HCT116 (cell line): Measurements from ENCODE around the gene TTL. TPM values are rescaled to one million over a fixed set of nuclear protein-coding genes. Genes with fewer than 3 reads are reported as not detected.

Source experiments
- ATAC-seq: fragments of 200-7000 bp; cut with Tn5 transposase; 2 replicates; pipeline ENCODE4 v1.9.1; 2020; ENCODE audit warnings: mild to moderate bottlenecking, moderate library complexity
- BruUV-seq: library from RNA; stranded (reverse); fragments of 400-500 nt; replicated peaks from 2 replicates; lab custom pipeline; 2021; lab: Mats Ljungman, UMichigan
- CTCF ChIA-PET: fragments of 300-600 bp; sonication (Branson Sonifier 250); formaldehyde crosslinking; loops from one replicate; lab custom pipeline; 2021; ENCODE audit warnings: antibody characterized with exemption; lab: Charles Lee
- POLR2A ChIA-PET: fragments of 300-600, 350-600 bp; sonication (Branson Sonifier 250); formaldehyde crosslinking; loops from one replicate; lab custom pipeline; 2021; ENCODE audit warnings: antibody characterized with exemption; lab: Charles Lee
- RAD21 ChIA-PET, 2 experiments: fragments of 300-600 bp; sonication (Branson Sonifier 250); formaldehyde crosslinking; loops; one replicate each; lab custom pipeline; 2023; ENCODE audit warnings: low total read pairs in 2 of 2; ENCODE audit not compliant: uncharacterized antibody in 2 of 2, unreplicated experiment in 2 of 2, low non-redundant PET in 1 of 2; lab: Charles Lee
- DNase-seq: peaks from one replicate; pipeline ENCODE4 v3.0.0-alpha.2; 2010; ENCODE audit warnings: low read depth, low spot score
- H2AFZ ChIP-seq: fragments of 200-600 bp; shearing (Covaris generic), sonication (generic); 2 replicates; pipeline ENCODE4 v1.6.1; 2017; ENCODE audit warnings: low read depth, mixed run types, mixed read lengths, antibody characterized with exemption, low read length; ENCODE audit not compliant: poor library complexity, severe bottlenecking
- H3K27ac ChIP-seq: 2 replicates; pipeline ENCODE4 v1.5.1; 2012; ENCODE audit warnings: low read depth, low read length
- H3K27me3 ChIP-seq: fragments of 200-600 bp; sonication (generic); 2 replicates; pipeline ENCODE4 v1.6.1; 2016; ENCODE audit warnings: mixed run types, low read length, mixed read lengths; ENCODE audit not compliant: insufficient read depth
- H3K36me3 ChIP-seq, 2 experiments: fragments of 200-500 bp in 1 of 2; fragments of 200-600 bp in 1 of 2; sonication (Bioruptor generic) in 1 of 2; sonication (generic) in 1 of 2; 2 replicates each; pipeline versions ENCODE4 v1.5.1 to v1.6.1; 2014 to 2016; ENCODE audit warnings: low read length in 2 of 2, inconsistent platforms in 1 of 2, mixed read lengths in 1 of 2, mixed run types in 1 of 2; ENCODE audit not compliant: insufficient read depth in 2 of 2, control insufficient read depth in 1 of 2
- H3K4me1 ChIP-seq, 2 experiments: fragments of 200-600 bp in 1 of 2; sonication (generic) in 1 of 2; 2 replicates each; pipeline versions ENCODE4 v1.5.1 to v1.6.1; 2012 to 2017; ENCODE audit warnings: low read length in 2 of 2, inconsistent platforms in 1 of 2, mild to moderate bottlenecking in 1 of 2, mixed read lengths in 1 of 2, mixed run types in 1 of 2, moderate library complexity in 1 of 2; ENCODE audit not compliant: insufficient read depth in 2 of 2, control insufficient read depth in 1 of 2
- H3K4me2 ChIP-seq: fragments of 200-600 bp; sonication (generic); 2 replicates; pipeline ENCODE4 v1.6.1; 2017; ENCODE audit warnings: mixed run types, low read length, mixed read lengths
- H3K4me3 ChIP-seq, 2 experiments: fragments of 200-600 bp in 1 of 2; sonication (generic) in 1 of 2; replicated peaks in 1 of 2; 2 replicates each; pipeline ENCODE4 v1.5.1; 2011 to 2016; ENCODE audit warnings: low read length in 2 of 2, control low read depth in 1 of 2, low read depth in 1 of 2, mild to moderate bottlenecking in 1 of 2, mixed read lengths in 1 of 2, mixed run types in 1 of 2
- H3K79me2 ChIP-seq: fragments of 200-600 bp; sonication (generic); 2 replicates; pipeline ENCODE4 v1.6.1; 2017; ENCODE audit warnings: mild to moderate bottlenecking, mixed run types, low read length, moderate library complexity, mixed read lengths; ENCODE audit not compliant: insufficient read depth
- H3K9ac ChIP-seq: fragments of 200-600 bp; sonication (generic); 2 replicates; pipeline ENCODE4 v1.6.1; 2016; ENCODE audit warnings: low read length, mixed read lengths
- H3K9me2 ChIP-seq: fragments of 200-600 bp; sonication (generic), shearing (Covaris generic); 2 replicates; pipeline ENCODE4 v1.6.1; 2017; ENCODE audit warnings: mixed run types, mild to moderate bottlenecking, moderate library complexity; ENCODE audit not compliant: insufficient read depth
- H3K9me3 ChIP-seq, 2 experiments: fragments of 200-500 bp in 1 of 2; fragments of 200-600 bp in 1 of 2; sonication (Bioruptor generic) in 1 of 2; sonication (generic) in 1 of 2; 2 replicates each; pipeline ENCODE4 v1.6.1; 2014 to 2017; ENCODE audit warnings: low read length in 2 of 2, mixed read lengths in 2 of 2, inconsistent platforms in 1 of 2, low read depth in 1 of 2, mild to moderate bottlenecking in 1 of 2, mixed run types in 1 of 2, moderate library complexity in 1 of 2; ENCODE audit not compliant: control insufficient read depth in 1 of 2, insufficient read depth in 1 of 2
- H4K20me1 ChIP-seq: fragments of 200-600 bp; sonication (generic), shearing (Covaris generic); 2 replicates; pipeline ENCODE4 v1.6.1; 2017; ENCODE audit warnings: mixed run types, mild to moderate bottlenecking, moderate library complexity; ENCODE audit not compliant: insufficient read depth
- CEBPB ChIP-seq: IDR thresholded peaks from 2 replicates; pipeline ENCODE4 v1.6.1; 2012; ENCODE audit warnings: low read depth
- EGR1 ChIP-seq: IDR thresholded peaks from 2 replicates; pipeline ENCODE4 v1.6.1; 2012; ENCODE audit warnings: low read depth
- ELF1 ChIP-seq: IDR thresholded peaks from 2 replicates; pipeline ENCODE4 v1.6.1; 2012; ENCODE audit warnings: low read depth, borderline replicate concordance
- EZH2 ChIP-seq: fragments of 200-600 bp; sonication (generic); IDR thresholded peaks from 2 replicates; pipeline ENCODE4 v1.6.1; 2017; ENCODE audit warnings: antibody characterized with exemption, mixed run types
- FOSL1 ChIP-seq: IDR thresholded peaks from 2 replicates; pipeline ENCODE4 v1.6.1; 2012; ENCODE audit warnings: low read depth
- JUND ChIP-seq: IDR thresholded peaks from 2 replicates; pipeline ENCODE4 v1.6.1; 2012
- POLR2AphosphoS5 ChIP-seq: IDR thresholded peaks from 2 replicates; pipeline ENCODE4 v1.6.1; 2011; ENCODE audit warnings: mild to moderate bottlenecking, low read depth, low read length, moderate library complexity
- SRF ChIP-seq: IDR thresholded peaks from 2 replicates; pipeline ENCODE4 v1.6.1; 2012; ENCODE audit warnings: low read depth
- ZFX ChIP-seq: fragments of 450-650 bp; IDR thresholded peaks from 2 replicates; pipeline ENCODE4 v1.6.1; 2017
- intact Hi-C: fragments of 100-400 bp; cut with micrococcal nuclease; formaldehyde crosslinking; loops from 2 replicates; pipeline ENCODE4 v1.10.0; 2022
- total RNA-seq: library from RNA; stranded (reverse); gene quantifications from one replicate; pipeline ENCODE4 v1.2.1, GENCODE V29; 2021; ENCODE audit not compliant: unreplicated experiment
- TF ChIP-seq, protein P1 (sequence below): IDR thresholded peaks from 2 replicates; pipeline ENCODE4 v1.6.1; 2012
- TF ChIP-seq, protein P2 (sequence below): IDR thresholded peaks from 2 replicates; pipeline ENCODE4 v1.6.1; 2011; ENCODE audit warnings: mild to moderate bottlenecking, low read length, moderate library complexity; ENCODE audit not compliant: insufficient replicate concordance; ENCODE audit errors: extremely low read depth
- TF ChIP-seq, protein P3 (sequence below): IDR thresholded peaks from 2 replicates; pipeline ENCODE4 v1.6.1; 2012
- TF ChIP-seq, protein P4 (sequence below), 3 experiments: fragments of 200-600 bp in 1 of 3; sonication (generic) in 1 of 3; IDR thresholded peaks in 2 of 3; conservative IDR thresholded peaks in 1 of 3; 2 replicates each; pipeline ENCODE4 v1.5.1; 2012 to 2017; ENCODE audit warnings: low read depth in 2 of 3, low read length in 2 of 3, antibody characterized with exemption in 1 of 3, borderline replicate concordance in 1 of 3, control low read depth in 1 of 3, mild to moderate bottlenecking in 1 of 3, mixed read lengths in 1 of 3, mixed run types in 1 of 3, moderate library complexity in 1 of 3; ENCODE audit not compliant: insufficient read depth in 1 of 3

TTL gene
- total RNA-seq, 1 experiment from 2014 or later: 58.7 TPM

DNA sequence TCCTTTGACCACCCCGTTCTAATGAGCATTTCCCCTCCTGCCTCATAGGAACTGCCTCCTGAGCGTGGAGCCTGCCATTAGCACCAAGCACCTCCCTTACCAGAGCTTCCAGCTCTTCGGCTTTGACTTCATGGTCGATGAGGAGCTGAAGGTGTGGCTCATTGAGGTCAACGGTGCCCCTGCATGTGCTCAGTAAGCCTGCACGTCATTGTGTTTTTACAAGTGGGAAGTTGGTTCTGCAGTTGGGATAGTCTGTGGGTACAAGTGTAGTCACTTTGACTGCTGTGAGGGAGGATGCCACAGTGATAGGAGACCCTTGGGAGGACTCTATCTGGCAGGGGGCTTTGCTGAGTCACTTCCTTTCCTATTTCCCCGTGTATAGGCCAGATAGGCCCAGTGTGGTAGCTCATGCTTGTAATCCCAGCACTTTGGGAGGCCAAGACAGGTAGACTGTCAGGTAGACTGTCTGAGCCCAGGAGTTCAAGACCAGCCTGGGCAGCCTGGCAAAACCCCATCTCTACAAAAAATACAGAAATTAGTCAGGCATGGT is 38.4 kb downstream of the TTL start:
- Histone ChIP-seq H4K20me1 (no peaks in the 10 kb centered on the region), H3K27me3 (no peaks in the 10 kb centered on the region), H2AFZ (no peak overlapping the region), H3K27ac (no peak overlapping the region), H3K79me2 (no peaks in the 10 kb centered on the region), H3K9ac (no peak overlapping the region), H3K4me3 (no peak overlapping the region), H3K9me2 (no peaks in the 10 kb centered on the region), H3K9me3 (no peaks in the 10 kb centered on the region), H3K36me3 (peaks cover 14 to 16% of the 10 kb centered on the region in 2 experiments; a peak in 3 of 4 replicates), H3K4me2 (no peak overlapping the region), H3K4me1 (no peaks in the 10 kb centered on the region)
- intact Hi-C loops: no loop called here
- no peak for TF ChIP-seq POLR2AphosphoS5
- DNase-seq (no peak), ATAC-seq (no peak)
- ChIA-PET POLR2A (no interaction called here), RAD21 (no interaction called here), CTCF (no interaction called here)
- BruUV-seq: no TSS peak

DNA sequence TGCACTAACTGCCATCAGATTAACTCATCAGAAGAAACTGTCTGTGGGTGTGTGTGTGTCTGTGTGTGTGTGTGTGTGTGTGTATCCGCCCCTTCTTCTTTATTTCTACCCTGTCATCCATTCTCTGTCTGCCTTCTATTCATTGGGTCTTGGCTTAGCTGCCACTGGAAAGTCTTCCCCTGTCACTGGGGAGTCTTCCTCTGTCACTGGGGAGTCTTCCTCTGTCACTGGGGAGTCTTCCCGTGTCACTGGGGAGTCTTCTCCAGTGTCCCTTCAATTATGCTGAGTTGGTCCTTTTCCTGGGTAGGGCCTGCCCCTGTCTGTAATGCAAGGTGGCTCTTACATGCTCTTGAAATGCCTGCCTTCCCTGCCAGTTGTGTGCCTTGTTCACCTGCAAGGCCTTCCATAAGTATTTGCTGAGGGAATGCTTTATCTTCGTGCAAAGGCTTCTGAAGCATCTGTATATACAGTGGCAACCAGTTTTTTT is 41.4 kb downstream of the TTL start:
- no peaks in the 10 kb centered on the region for H3K79me2 ChIP-seq
- no peaks in the 10 kb centered on the region for H4K20me1 ChIP-seq
- H3K9me2 ChIP-seq: no peaks in the 10 kb centered on the region
- ChIA-PET POLR2A (no interaction called here), RAD21 (no interaction called here), CTCF (no interaction called here)
- ATAC-seq: no peak
- H3K9ac ChIP-seq: no peak overlapping the region
- no peaks in the 10 kb centered on the region for H3K9me3 ChIP-seq
- no TSS peak for BruUV-seq
- intact Hi-C loops: no loop called here
- H3K27me3 ChIP-seq: no peaks in the 10 kb centered on the region
- DNase-seq: no peak
- H3K4me3 ChIP-seq: no peak overlapping the region
- peaks cover 14 to 16% of the 10 kb centered on the region in 2 experiments; a peak in 3 of 4 replicates for H3K36me3 ChIP-seq
- H3K4me2 ChIP-seq: no peak overlapping the region
- H2AFZ ChIP-seq: no peak overlapping the region
- H3K4me1 ChIP-seq: no peaks in the 10 kb centered on the region
- H3K27ac ChIP-seq: no peak overlapping the region
- TF ChIP-seq, protein P1, sequence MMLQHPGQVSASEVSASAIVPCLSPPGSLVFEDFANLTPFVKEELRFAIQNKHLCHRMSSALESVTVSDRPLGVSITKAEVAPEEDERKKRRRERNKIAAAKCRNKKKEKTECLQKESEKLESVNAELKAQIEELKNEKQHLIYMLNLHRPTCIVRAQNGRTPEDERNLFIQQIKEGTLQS: no peak
- TF ChIP-seq, protein P2, sequence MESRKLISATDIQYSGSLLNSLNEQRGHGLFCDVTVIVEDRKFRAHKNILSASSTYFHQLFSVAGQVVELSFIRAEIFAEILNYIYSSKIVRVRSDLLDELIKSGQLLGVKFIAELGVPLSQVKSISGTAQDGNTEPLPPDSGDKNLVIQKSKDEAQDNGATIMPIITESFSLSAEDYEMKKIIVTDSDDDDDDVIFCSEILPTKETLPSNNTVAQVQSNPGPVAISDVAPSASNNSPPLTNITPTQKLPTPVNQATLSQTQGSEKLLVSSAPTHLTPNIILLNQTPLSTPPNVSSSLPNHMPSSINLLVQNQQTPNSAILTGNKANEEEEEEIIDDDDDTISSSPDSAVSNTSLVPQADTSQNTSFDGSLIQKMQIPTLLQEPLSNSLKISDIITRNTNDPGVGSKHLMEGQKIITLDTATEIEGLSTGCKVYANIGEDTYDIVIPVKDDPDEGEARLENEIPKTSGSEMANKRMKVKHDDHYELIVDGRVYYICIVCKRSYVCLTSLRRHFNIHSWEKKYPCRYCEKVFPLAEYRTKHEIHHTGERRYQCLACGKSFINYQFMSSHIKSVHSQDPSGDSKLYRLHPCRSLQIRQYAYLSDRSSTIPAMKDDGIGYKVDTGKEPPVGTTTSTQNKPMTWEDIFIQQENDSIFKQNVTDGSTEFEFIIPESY: no peak
- no peak for TF ChIP-seq JUND
- TF ChIP-seq CEBPB: no peak
- TF ChIP-seq, protein P3, sequence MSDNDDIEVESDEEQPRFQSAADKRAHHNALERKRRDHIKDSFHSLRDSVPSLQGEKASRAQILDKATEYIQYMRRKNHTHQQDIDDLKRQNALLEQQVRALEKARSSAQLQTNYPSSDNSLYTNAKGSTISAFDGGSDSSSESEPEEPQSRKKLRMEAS: no peak
- TF ChIP-seq ZFX: no peak
- no peak for TF ChIP-seq EZH2
- TF ChIP-seq, protein P4, sequence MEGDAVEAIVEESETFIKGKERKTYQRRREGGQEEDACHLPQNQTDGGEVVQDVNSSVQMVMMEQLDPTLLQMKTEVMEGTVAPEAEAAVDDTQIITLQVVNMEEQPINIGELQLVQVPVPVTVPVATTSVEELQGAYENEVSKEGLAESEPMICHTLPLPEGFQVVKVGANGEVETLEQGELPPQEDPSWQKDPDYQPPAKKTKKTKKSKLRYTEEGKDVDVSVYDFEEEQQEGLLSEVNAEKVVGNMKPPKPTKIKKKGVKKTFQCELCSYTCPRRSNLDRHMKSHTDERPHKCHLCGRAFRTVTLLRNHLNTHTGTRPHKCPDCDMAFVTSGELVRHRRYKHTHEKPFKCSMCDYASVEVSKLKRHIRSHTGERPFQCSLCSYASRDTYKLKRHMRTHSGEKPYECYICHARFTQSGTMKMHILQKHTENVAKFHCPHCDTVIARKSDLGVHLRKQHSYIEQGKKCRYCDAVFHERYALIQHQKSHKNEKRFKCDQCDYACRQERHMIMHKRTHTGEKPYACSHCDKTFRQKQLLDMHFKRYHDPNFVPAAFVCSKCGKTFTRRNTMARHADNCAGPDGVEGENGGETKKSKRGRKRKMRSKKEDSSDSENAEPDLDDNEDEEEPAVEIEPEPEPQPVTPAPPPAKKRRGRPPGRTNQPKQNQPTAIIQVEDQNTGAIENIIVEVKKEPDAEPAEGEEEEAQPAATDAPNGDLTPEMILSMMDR (IDR thresholded peaks at IDR 0.05 in 2 of 3, conservative IDR thresholded peaks at IDR 0.05 in 1 of 3; ENCODE audit: borderline replicate concordance in 1 of 3, insufficient read depth in 1 of 3, low read depth in 2 of 3, low read length in 2 of 3): no peak
- no peak for TF ChIP-seq ELF1
- TF ChIP-seq FOSL1: no peak
- TF ChIP-seq EGR1: no peak
- no peak for TF ChIP-seq SRF
- TF ChIP-seq POLR2AphosphoS5: no peak
